PFSK-1 (cell line): Measurements from ENCODE around the gene CTNNBL1.

Experiments
- FOXP2 ChIP-seq: optimal IDR thresholded peaks from 2 replicates; pipeline ENCODE3; 2011; ENCODE audit warnings: borderline replicate concordance, control low read depth, inconsistent platforms; ENCODE audit not compliant: insufficient read depth; ENCODE audit errors: extremely low read length, extremely low read depth
- POLR2AphosphoS5 ChIP-seq: IDR thresholded peaks from 2 replicates; pipeline ENCODE4 v1.6.1; 2012; ENCODE audit warnings: low read depth, mild to moderate bottlenecking, control low read depth, low read length, moderate library complexity
- REST ChIP-seq, 2 experiments: IDR thresholded peaks; 2 replicates each; pipeline versions ENCODE4 v1.6.1 to v1.8.0; 2011 to 2012; ENCODE audit warnings: low read depth in 2 of 2, low read length in 2 of 2, control low read depth in 1 of 2, inconsistent platforms in 1 of 2, mild to moderate bottlenecking in 1 of 2, moderate library complexity in 1 of 2; ENCODE audit not compliant: insufficient read depth in 1 of 2
- SIN3A ChIP-seq: IDR thresholded peaks from 2 replicates; pipeline ENCODE4 v1.6.1; 2012; ENCODE audit warnings: mild to moderate bottlenecking, low read length, moderate library complexity, borderline replicate concordance; ENCODE audit not compliant: insufficient read depth
- TAF1 ChIP-seq: IDR thresholded peaks from 2 replicates; pipeline ENCODE4 v1.6.1; 2012; ENCODE audit warnings: low read length, control low read depth, borderline replicate concordance; ENCODE audit not compliant: insufficient read depth

Gene CTNNBL1

GRCh38 chr20:37881601-37882343, 187.9 kb downstream of the CTNNBL1 start:
- no peak for TF ChIP-seq POLR2AphosphoS5
- no peak for TF ChIP-seq TAF1
- no peak for TF ChIP-seq FOXP2
- no peak for TF ChIP-seq SIN3A
- TF ChIP-seq REST (IDR thresholded peaks at IDR 0.05; ENCODE audit: insufficient read depth in 1 of 2, low read depth in 2 of 2, low read length in 2 of 2) = no peak

DNA sequence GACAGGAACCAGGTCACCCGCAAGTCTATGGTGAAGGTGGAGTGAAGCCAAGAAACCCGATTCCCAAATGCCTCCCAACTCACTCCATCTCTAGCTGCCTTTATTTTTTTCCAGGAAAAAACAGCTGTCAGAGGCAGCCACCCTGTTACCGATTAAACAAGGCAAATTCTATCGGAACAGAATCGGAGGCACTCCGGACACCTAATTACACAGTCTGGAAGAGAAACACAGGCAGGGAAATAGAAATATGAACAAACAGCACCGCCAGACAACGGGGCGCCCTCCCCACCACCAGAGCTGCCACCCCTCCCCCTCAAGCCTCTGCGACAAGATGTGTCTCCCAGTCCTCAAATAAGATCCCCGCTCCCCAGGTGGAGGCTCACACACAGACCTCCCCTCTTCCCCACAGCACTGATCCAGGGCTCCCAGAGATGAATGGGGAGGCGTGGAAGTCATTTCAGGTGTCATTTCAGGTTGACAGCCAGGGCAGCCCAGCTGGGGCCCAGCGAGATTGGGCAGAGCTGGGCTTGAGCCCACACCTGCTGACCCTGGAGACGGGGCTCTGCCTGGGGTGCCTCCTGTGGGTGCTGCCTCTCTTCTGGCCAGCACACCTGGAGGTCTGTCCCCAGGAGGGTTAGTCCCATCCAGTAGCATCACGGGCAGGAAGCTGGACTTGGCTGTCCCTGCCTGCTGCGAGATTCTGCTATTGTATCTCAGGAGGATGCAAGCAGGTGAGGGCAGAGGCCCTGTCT, 189.3 kb downstream of the CTNNBL1 start:
- no peak for TF ChIP-seq REST (IDR thresholded peaks at IDR 0.05; ENCODE audit: insufficient read depth in 1 of 2, low read depth in 2 of 2, low read length in 2 of 2)
- TF ChIP-seq FOXP2 = no peak
- no peak for TF ChIP-seq POLR2AphosphoS5
- no peak for TF ChIP-seq SIN3A
- TF ChIP-seq TAF1 = no peak

- no peak for TF ChIP-seq POLR2AphosphoS5
- no peak for TF ChIP-seq FOXP2
- no peak for TF ChIP-seq SIN3A
- TF ChIP-seq REST (IDR thresholded peaks at IDR 0.05; ENCODE audit: insufficient read depth in 1 of 2, low read depth in 2 of 2, low read length in 2 of 2) = no peak
Observed at GRCh38 chr20:37885042-37885441, 191.2 kb downstream of the CTNNBL1 start.

- TF ChIP-seq TAF1 (no peak), REST (IDR thresholded peaks at IDR 0.05; ENCODE audit: insufficient read depth in 1 of 2, low read depth in 2 of 2, low read length in 2 of 2) (no peak), POLR2AphosphoS5 (no peak), FOXP2 (no peak), SIN3A (no peak)
Observed at GRCh38 chr20:37885593-37886503, 192.0 kb downstream of the CTNNBL1 start.
